ENCODE data around the gene APOH. TPM values are rescaled to one million over a fixed set of nuclear protein-coding genes. Genes with fewer than 3 reads are reported as not detected.
A peak's percentile ranks its signal among the peaks of the same experiment; 100 is the strongest.

APOH gene
- total and polyA plus RNA-seq, 2 of the 8 experiments (the other 6 are each of a cell fraction or from before 2014, with no cell fraction given), result not detected

DNA sequence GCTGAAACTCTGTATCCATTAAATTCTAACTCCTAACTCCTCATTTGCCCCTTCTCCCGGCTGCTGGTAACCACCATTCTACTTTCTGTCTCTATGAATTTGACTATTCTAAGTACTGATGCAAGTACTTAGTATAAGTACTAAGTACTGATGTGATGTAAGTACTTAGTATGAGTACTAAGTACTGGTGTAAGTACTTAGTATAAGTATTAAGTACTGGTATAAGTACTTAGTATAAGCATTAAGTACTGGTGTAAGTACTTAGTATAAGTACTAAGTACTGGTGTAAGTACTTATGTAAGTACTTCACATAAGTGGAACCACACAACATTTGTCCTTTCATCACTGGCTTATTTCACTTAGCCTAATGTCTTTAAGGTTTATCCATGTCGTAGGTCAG is 40.9 kb upstream of the APOH start:
- Histone ChIP-seq H3K4ac (replicated peaks; ENCODE audit: insufficient read length, low read depth, low read length) (no peak overlapping the region), H4K20me1 (replicated peaks in 1 of 2; ENCODE audit: control insufficient read depth in 1 of 2, insufficient read depth in 2 of 2, low read length in 2 of 2) (no peaks in the 10 kb centered on the region), H3K9me3 (ENCODE audit: insufficient read depth in 2 of 2, low read depth in 1 of 2, low read length in 1 of 2) (peaks cover 3% of the 10 kb centered on the region in 2 experiments; a peak in 2 of 4 replicates), H2BK120ac (replicated peaks; ENCODE audit: low read depth, low read length) (no peak overlapping the region), H3K23me2 (ENCODE audit: low read depth, low read length) (no peaks in the 10 kb centered on the region), H2BK20ac (ENCODE audit: low read length) (no peak overlapping the region), H3K79me2 (ENCODE audit: control insufficient read depth in 1 of 2, insufficient read depth in 2 of 2, low read length in 2 of 2) (no peaks in the 10 kb centered on the region), H3K4me3 (ENCODE audit: extremely low read depth in 1 of 4, insufficient read depth in 2 of 4, low read depth in 3 of 4, low read length in 4 of 4) (no peak overlapping the region), H2BK5ac (ENCODE audit: low read depth, low read length) (no peak overlapping the region), H3K56ac (replicated peaks; ENCODE audit: insufficient read length, low read depth, low read length) (no peak overlapping the region), H2AK5ac (ENCODE audit: low read depth, low read length) (no peak overlapping the region), H3K4me1 (replicated peaks in 1 of 4; ENCODE audit: control insufficient read depth in 3 of 4, insufficient read depth in 4 of 4, low read length in 3 of 4) (no peaks in the 10 kb centered on the region), H3K4me2 (ENCODE audit: insufficient read depth in 1 of 2, low read depth in 2 of 2, low read length in 2 of 2) (no peak overlapping the region), H2BK12ac (ENCODE audit: low read depth, low read length) (no peak overlapping the region), H3K27me3 (replicated peaks in 1 of 4; ENCODE audit: control insufficient read depth in 3 of 4, extremely low read depth in 1 of 4, insufficient read depth in 3 of 4, low read length in 3 of 4) (no peaks in the 10 kb centered on the region; a peak in 1 of 7 replicates), H3K14ac (ENCODE audit: insufficient read length) (no peak overlapping the region), H4K91ac (replicated peaks; ENCODE audit: insufficient read length, low read length) (no peak overlapping the region), H3K36me3 (ENCODE audit: control insufficient read depth in 2 of 4, insufficient read depth in 4 of 4, low read length in 3 of 4) (no peaks in the 10 kb centered on the region), H4K8ac (ENCODE audit: extremely low read depth, insufficient read depth, low read length) (no peak overlapping the region), H3K23ac (ENCODE audit: insufficient read length) (no peak overlapping the region), H2BK15ac (ENCODE audit: low read length) (no peak overlapping the region), H3K18ac (ENCODE audit: extremely low read depth, low read length) (no peak overlapping the region), H3K79me1 (ENCODE audit: low read depth, low read length) (no peaks in the 10 kb centered on the region), H3K9ac (replicated peaks in 1 of 4; ENCODE audit: extremely low read depth in 1 of 4, low read depth in 3 of 4, low read length in 3 of 4) (no peak overlapping the region), H4K5ac (ENCODE audit: insufficient read length, low read depth, low read length) (no peak overlapping the region), H2AFZ (ENCODE audit: low read length) (no peak overlapping the region), H3K27ac (ENCODE audit: low read depth, low read length) (no peak overlapping the region)
- DNase-seq (ENCODE audit: low read depth in 1 of 2, low spot score in 2 of 2) (no peak), FAIRE-seq (no peak)
- TF ChIP-seq, protein P1, sequence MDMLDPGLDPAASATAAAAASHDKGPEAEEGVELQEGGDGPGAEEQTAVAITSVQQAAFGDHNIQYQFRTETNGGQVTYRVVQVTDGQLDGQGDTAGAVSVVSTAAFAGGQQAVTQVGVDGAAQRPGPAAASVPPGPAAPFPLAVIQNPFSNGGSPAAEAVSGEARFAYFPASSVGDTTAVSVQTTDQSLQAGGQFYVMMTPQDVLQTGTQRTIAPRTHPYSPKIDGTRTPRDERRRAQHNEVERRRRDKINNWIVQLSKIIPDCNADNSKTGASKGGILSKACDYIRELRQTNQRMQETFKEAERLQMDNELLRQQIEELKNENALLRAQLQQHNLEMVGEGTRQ (IDR thresholded peaks at IDR 0.05; ENCODE audit: low read length), result no peak
- peak; percentile 63; the same call in 1 of the 2 replicates for TF ChIP-seq KDM1A (IDR thresholded peaks at IDR 0.05; ENCODE audit: borderline replicate concordance, low read length)
- 90% methylated on average over 2 of the region's 2 CpGs; no CpG with 5 or more reads in 1 of the 2 experiments for WGBS, 2 experiments (ENCODE audit: extremely low coverage in 1 of 2, insufficient coverage in 1 of 2, insufficient read length in 1 of 2, insufficient replicate concordance in 2 of 2, low coverage in 1 of 2, low lambda C conversion rate in 2 of 2, missing lambda C conversion rate in 1 of 2)
- ChIA-PET CTCF (ENCODE audit: partially characterized antibody) (no interaction called here), POLR2A (ENCODE audit: partially characterized antibody) (no interaction called here)

Measured in H1 (cell line).